HL-60/S4 treated with retinoic acid at 250 ng/mL for 4 days and 3 days (cell line): ENCODE measurements around the gene HGFAC.
"Not testable (repeated sequence)": the region's sequence is repeated elsewhere in the genome, so short reads cannot be mapped to it uniquely, and the experiment has no call there.

ENCODE experiments used
- in situ Hi-C: fragments of 300-500 bp; cut with MboI; formaldehyde crosslinking; loops from 2 replicates; pipeline ENCODE4 v1.7.0; 2022; ENCODE audit warnings: low sequenced_read_pairs

The HGFAC gene

GRCh38 chr4:3410401-3411135 lies 31.2 kb upstream of the HGFAC start:
- in situ Hi-C loops: no loop called here

- in situ Hi-C loops: not testable (repeated sequence)
Observed at GRCh38 chr4:3411190-3411589, 30.6 kb upstream of the HGFAC start.

GRCh38 chr4:3411676-3412075 lies 30.1 kb upstream of the HGFAC start:
- in situ Hi-C loops: no loop called here

GRCh38 chr4:3412257-3413020 lies 29.3 kb upstream of the HGFAC start:
- in situ Hi-C loops: no loop called here

GRCh38 chr4:3413217-3413671 lies 28.5 kb upstream of the HGFAC start:
- in situ Hi-C loops: no loop called here

- in situ Hi-C loops: no loop called here
Observed at GRCh38 chr4:3413675-3414420, 27.9 kb upstream of the HGFAC start.

- in situ Hi-C loops: no loop called here
Observed at GRCh38 chr4:3414421-3415279, 27.1 kb upstream of the HGFAC start.

- in situ Hi-C loops: no loop called here
Observed at GRCh38 chr4:3415471-3416141, 26.2 kb upstream of the HGFAC start.

- in situ Hi-C loops: no loop called here
Observed at GRCh38 chr4:3416270-3416669, 25.5 kb upstream of the HGFAC start.

- in situ Hi-C loops: no loop called here
Observed at GRCh38 chr4:3416821-3417221, 24.9 kb upstream of the HGFAC start.

GRCh38 chr4:3417448-3417847 lies 24.3 kb upstream of the HGFAC start:
- in situ Hi-C loops: no loop called here

GRCh38 chr4:3418029-3418762 lies 23.6 kb upstream of the HGFAC start:
- in situ Hi-C loops: no loop called here

- in situ Hi-C loops: no loop called here
Observed at GRCh38 chr4:3419836-3420605, 21.7 kb upstream of the HGFAC start.

- in situ Hi-C loops: no loop called here
Observed at GRCh38 chr4:3420606-3420955, 21.2 kb upstream of the HGFAC start.

- in situ Hi-C loops: no loop called here
Observed at GRCh38 chr4:3420956-3421355, 20.8 kb upstream of the HGFAC start.

GRCh38 chr4:3421470-3421869 lies 20.3 kb upstream of the HGFAC start:
- in situ Hi-C loops: no loop called here

- in situ Hi-C loops: no loop called here
Observed at GRCh38 chr4:3422241-3422801, 19.4 kb upstream of the HGFAC start.

- in situ Hi-C loops: no loop called here
Observed at GRCh38 chr4:3422808-3423297, 18.9 kb upstream of the HGFAC start.
